IMR-90 (cell line): Measurements from ENCODE around the gene UBR4. TPM values are rescaled to one million over a fixed set of nuclear protein-coding genes. Genes with fewer than 3 reads are reported as not detected.

ENCODE experiments used
- ATAC-seq: fragments of 200-7000 bp; cut with Tn5 transposase; 2 replicates; pipeline ENCODE4 v1.9.1; 2020; ENCODE audit warnings: low read depth, mild to moderate bottlenecking, moderate library complexity
- BruUV-seq: library from RNA; stranded (reverse); fragments of 400-500 nt; replicated peaks from 2 replicates; lab custom pipeline; 2021; lab: Mats Ljungman, UMichigan
- CTCF ChIA-PET: fragments of 300-600 bp; formaldehyde crosslinking; extraction: SDS; loops from one replicate; lab custom pipeline; 2021; ENCODE audit warnings: antibody characterized with exemption; lab: Yijun Ruan, JAX
- POLR2A ChIA-PET: fragments of 300-600 bp; sonication (Branson Sonifier 250); formaldehyde crosslinking; loops from one replicate; lab custom pipeline; 2022; ENCODE audit warnings: antibody characterized with exemption; ENCODE audit not compliant: unreplicated experiment; lab: Charles Lee
- DNase-seq: peaks from one replicate; pipeline ENCODE4 v3.0.0; 2013
- H2AFZ ChIP-seq: replicated peaks from 2 replicates; pipeline ENCODE3; 2013; ENCODE audit warnings: low read length, mild to moderate bottlenecking; ENCODE audit not compliant: poor library complexity
- H2AK5ac ChIP-seq: 2 replicates; pipeline ENCODE4 v1.6.1; 2013; ENCODE audit warnings: low read depth, low read length, inconsistent platforms
- H2AK9ac ChIP-seq: replicated peaks from 2 replicates; pipeline ENCODE3; 2013; ENCODE audit warnings: mild to moderate bottlenecking, low read depth, low read length, moderate library complexity; ENCODE audit not compliant: poor library complexity
- H2BK120ac ChIP-seq: 2 replicates; pipeline ENCODE4 v1.6.1; 2013; ENCODE audit warnings: low read depth, low read length, inconsistent platforms
- H2BK15ac ChIP-seq: 3 replicates; pipeline ENCODE4 v1.6.1; 2013; ENCODE audit warnings: low read depth, low read length, inconsistent platforms
- H2BK20ac ChIP-seq: 2 replicates; pipeline ENCODE4 v1.6.1; 2013; ENCODE audit warnings: low read depth, mild to moderate bottlenecking, inconsistent platforms, low read length, moderate library complexity
- H2BK5ac ChIP-seq: 2 replicates; pipeline ENCODE4 v1.6.1; 2013; ENCODE audit warnings: mild to moderate bottlenecking, low read depth, low read length, inconsistent platforms; ENCODE audit not compliant: poor library complexity, severe bottlenecking
- H3K14ac ChIP-seq: replicated peaks from 2 replicates; pipeline ENCODE4 v1.6.1; 2013; ENCODE audit warnings: low read depth, low read length, inconsistent platforms
- H3K18ac ChIP-seq: 2 replicates; pipeline ENCODE4 v1.6.1; 2013; ENCODE audit warnings: low read depth, low read length, control low read depth
- H3K23ac ChIP-seq: 2 replicates; pipeline ENCODE4 v1.6.1; 2013; ENCODE audit warnings: low read depth, low read length, inconsistent platforms
- H3K27ac ChIP-seq: 2 replicates; pipeline ENCODE4 v1.5.1; 2013; ENCODE audit warnings: mild to moderate bottlenecking, control low read depth, low read length; ENCODE audit not compliant: insufficient read depth
- H3K27me3 ChIP-seq: 2 replicates; pipeline ENCODE4 v1.6.1; 2013; ENCODE audit warnings: low read length; ENCODE audit not compliant: control insufficient read depth, insufficient read depth
- H3K36me3 ChIP-seq: 2 replicates; pipeline ENCODE4 v1.6.1; 2013; ENCODE audit warnings: low read length, mixed read lengths; ENCODE audit not compliant: control insufficient read depth, insufficient read depth
- H3K4ac ChIP-seq: 2 replicates; pipeline ENCODE4 v1.6.1; 2013; ENCODE audit warnings: low read depth, low read length, inconsistent platforms
- H3K4me1 ChIP-seq: 2 replicates; pipeline ENCODE4 v1.6.1; 2013; ENCODE audit warnings: low read length, mixed read lengths; ENCODE audit not compliant: control insufficient read depth, insufficient read depth
- H3K4me2 ChIP-seq: 2 replicates; pipeline ENCODE4 v1.6.1; 2013; ENCODE audit warnings: low read depth, mild to moderate bottlenecking, control low read depth, low read length, moderate library complexity
- H3K4me3 ChIP-seq: 2 replicates; pipeline ENCODE4 v1.5.1; 2013; ENCODE audit warnings: low read depth, mild to moderate bottlenecking, control low read depth, low read length, moderate library complexity; ENCODE audit not compliant: insufficient read depth
- H3K56ac ChIP-seq: 2 replicates; pipeline ENCODE4 v1.6.1; 2013; ENCODE audit warnings: low read length, inconsistent platforms; ENCODE audit not compliant: insufficient read depth; ENCODE audit errors: extremely low read depth
- H3K79me1 ChIP-seq, 2 experiments: 2 replicates each; pipeline ENCODE4 v1.6.1; 2013; ENCODE audit warnings: low read length in 2 of 2, inconsistent platforms in 1 of 2, low read depth in 1 of 2
- H3K9ac ChIP-seq: 2 replicates; pipeline ENCODE4 v1.6.1; 2013; ENCODE audit warnings: low read depth, low read length, control low read depth
- H3K9me1 ChIP-seq: 2 replicates; pipeline ENCODE4 v1.6.1; 2013; ENCODE audit warnings: low read length, inconsistent platforms; ENCODE audit not compliant: insufficient read depth
- H3K9me3 ChIP-seq: 2 replicates; pipeline ENCODE4 v1.6.1; 2013; ENCODE audit warnings: low read length; ENCODE audit not compliant: control insufficient read depth, insufficient read depth
- H4K20me1 ChIP-seq: 2 replicates; pipeline ENCODE4 v1.6.1; 2013; ENCODE audit warnings: low read length, inconsistent platforms; ENCODE audit not compliant: insufficient read depth
- H4K5ac ChIP-seq: 2 replicates; pipeline ENCODE4 v1.6.1; 2013; ENCODE audit warnings: mild to moderate bottlenecking, low read depth, low read length, control low read depth
- H4K8ac ChIP-seq, 2 experiments: 2 replicates each; pipeline ENCODE4 v1.6.1; 2013; ENCODE audit warnings: low read depth in 2 of 2, low read length in 2 of 2, control low read depth in 1 of 2, inconsistent platforms in 1 of 2
- H4K91ac ChIP-seq: 2 replicates; pipeline ENCODE4 v1.6.1; 2013; ENCODE audit warnings: low read depth, low read length, inconsistent platforms; ENCODE audit not compliant: insufficient read depth
- BHLHE40 ChIP-seq: fragments of 150-350 bp; IDR thresholded peaks from 2 replicates; pipeline ENCODE4 v1.6.1; 2016; ENCODE audit warnings: mild to moderate bottlenecking, low read depth, low read length
- CEBPB ChIP-seq: IDR thresholded peaks from 2 replicates; pipeline ENCODE4 v1.6.1; 2012; ENCODE audit warnings: low read depth, low read length, improper control_type of control experiment
- MAFK ChIP-seq: IDR thresholded peaks from 2 replicates; pipeline ENCODE4 v1.6.1; 2012; ENCODE audit warnings: low read depth, low read length, improper control_type of control experiment
- MAZ ChIP-seq: IDR thresholded peaks from 2 replicates; pipeline ENCODE4 v1.6.1; 2012; ENCODE audit warnings: low read depth, mild to moderate bottlenecking, low read length, improper control_type of control experiment, moderate library complexity, borderline replicate concordance
- MXI1 ChIP-seq: IDR thresholded peaks from 2 replicates; pipeline ENCODE4 v1.6.1; 2012; ENCODE audit warnings: low read depth, mild to moderate bottlenecking, low read length, moderate library complexity, borderline replicate concordance
- RAD21 ChIP-seq: IDR thresholded peaks from 2 replicates; pipeline ENCODE4 v1.6.1; 2012; ENCODE audit warnings: low read length, improper control_type of control experiment
- RCOR1 ChIP-seq: IDR thresholded peaks from 2 replicates; pipeline ENCODE4 v1.6.1; 2012; ENCODE audit warnings: mild to moderate bottlenecking, low read length, improper control_type of control experiment; ENCODE audit not compliant: insufficient replicate concordance
- SMC3 ChIP-seq: fragments of 150-350 bp; IDR thresholded peaks from 2 replicates; pipeline ENCODE4 v1.6.1; 2016; ENCODE audit warnings: low read depth, mild to moderate bottlenecking, antibody characterized with exemption, low read length, moderate library complexity
- WGBS, 2 experiments: methylation state at CpG; one replicate each; pipeline versions ENCODE4 v1.1.5 to v1.1.7; 2013; ENCODE audit warnings: missing lambda C conversion rate in 2 of 2; ENCODE audit not compliant: insufficient read length in 1 of 2; ENCODE audit errors: extremely low coverage in 2 of 2; 5-methylcytosine and 5-hydroxymethylcytosine counted together
- dilution Hi-C: fragments of 300-500 bp; cut with HindIII; formaldehyde crosslinking; loops from one replicate; pipeline ENCODE4 v1.14.3; 2018; ENCODE audit warnings: low sequenced_read_pairs; ENCODE audit not compliant: unreplicated experiment
- in situ Hi-C: fragments of 300-500 bp; cut with MboI; formaldehyde crosslinking; loops from 3 replicates; pipeline ENCODE4 v1.14.3; 2019; ENCODE audit warnings: low sequenced_read_pairs, inconsistent platforms, mixed read lengths
- intact Hi-C: fragments of 100-400 bp; cut with micrococcal nuclease; formaldehyde crosslinking; loops from 2 replicates; pipeline ENCODE4 v1.10.0; 2022
- polyA plus RNA-seq, 3 experiments: library from polyadenylated mRNA; depleted of rRNA; stranded (reverse); fragments of >200 nt; gene quantifications; 2 replicates each; pipeline ENCODE4 v1.2.3, GENCODE V29; 2012; ENCODE audit warnings: low replicate concordance in 1 of 3
- total RNA-seq: library from RNA; depleted of rRNA; stranded (reverse); fragments of >200 nt; gene quantifications from 2 replicates; pipeline ENCODE4 v1.2.3, GENCODE V29; 2012
- TF ChIP-seq, protein P1 (sequence below): conservative IDR thresholded peaks from 2 replicates; pipeline ENCODE4 v1.5.1; 2012; ENCODE audit warnings: mild to moderate bottlenecking, low read depth, low read length, improper control_type of control experiment

Gene UBR4
- total and polyA plus RNA-seq, 2 of the 4 experiments (the other 2 are of a cell fraction) = 87.8 to 121 TPM

DNA sequence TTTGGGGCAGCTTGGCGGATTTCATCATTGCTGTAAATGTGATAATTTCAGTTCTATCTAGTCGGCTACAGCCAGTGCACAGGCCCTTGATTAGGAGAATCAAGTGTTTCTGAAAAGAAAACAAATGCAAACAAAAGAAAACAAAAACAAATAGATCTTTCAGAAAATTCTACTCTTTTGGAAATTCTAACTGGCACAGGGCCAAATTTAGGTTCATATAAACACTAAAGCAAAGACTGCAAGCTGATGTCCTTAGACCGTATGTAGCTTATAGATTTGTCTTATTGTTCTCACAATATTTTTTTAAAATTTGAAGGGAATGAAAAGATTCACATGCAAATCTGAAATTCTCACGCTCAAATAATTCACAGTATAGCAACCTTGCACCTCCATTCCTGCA, 11.2 kb downstream of the UBR4 start:
- Histone ChIP-seq H4K5ac (no peak overlapping the region), H2BK5ac (no peak overlapping the region), H3K9me1 (peaks cover 15% of the 10 kb centered on the region; the same call in 1 of the 2 replicates), H2AK9ac (no peak overlapping the region), H2AK5ac (no peak overlapping the region), H3K14ac (no peak overlapping the region), H3K56ac (no peak overlapping the region), H3K4me2 (no peak overlapping the region), H3K9ac (no peak overlapping the region), H2BK15ac (no peak overlapping the region), H4K20me1 (peaks cover 67% of the 10 kb centered on the region), H3K4me3 (no peak overlapping the region), H3K27me3 (no peaks in the 10 kb centered on the region), H3K79me1 (peaks cover 33 to 78% of the 10 kb centered on the region in 2 experiments), H2BK120ac (no peak overlapping the region), H4K91ac (no peak overlapping the region), H3K18ac (no peak overlapping the region), H3K27ac (no peak overlapping the region), H3K9me3 (no peaks in the 10 kb centered on the region), H3K4ac (no peak overlapping the region), H2BK20ac (no peak overlapping the region), H3K4me1 (peaks cover 10% of the 10 kb centered on the region), H4K8ac (no peak overlapping the region), H2AFZ (no peak overlapping the region), H3K23ac (no peak overlapping the region), H3K36me3 (peaks cover 49% of the 10 kb centered on the region)
- no CpG with 5 or more reads among the region's 4 CpGs for WGBS, 2 experiments
- POLR2A ChIA-PET = no interaction called here
- CTCF ChIA-PET = no interaction called here
- DNase-seq = no peak
- no TSS peak for BruUV-seq
- no peak for ATAC-seq
- intact Hi-C loops = no loop called here
- in situ Hi-C loops = no loop called here
- TF ChIP-seq CEBPB (no peak), MAFK (no peak), RCOR1 (no peak), RAD21 (no peak), SMC3 (no peak), BHLHE40 (no peak), MAZ (no peak), MXI1 (no peak)
- TF ChIP-seq, protein P1, sequence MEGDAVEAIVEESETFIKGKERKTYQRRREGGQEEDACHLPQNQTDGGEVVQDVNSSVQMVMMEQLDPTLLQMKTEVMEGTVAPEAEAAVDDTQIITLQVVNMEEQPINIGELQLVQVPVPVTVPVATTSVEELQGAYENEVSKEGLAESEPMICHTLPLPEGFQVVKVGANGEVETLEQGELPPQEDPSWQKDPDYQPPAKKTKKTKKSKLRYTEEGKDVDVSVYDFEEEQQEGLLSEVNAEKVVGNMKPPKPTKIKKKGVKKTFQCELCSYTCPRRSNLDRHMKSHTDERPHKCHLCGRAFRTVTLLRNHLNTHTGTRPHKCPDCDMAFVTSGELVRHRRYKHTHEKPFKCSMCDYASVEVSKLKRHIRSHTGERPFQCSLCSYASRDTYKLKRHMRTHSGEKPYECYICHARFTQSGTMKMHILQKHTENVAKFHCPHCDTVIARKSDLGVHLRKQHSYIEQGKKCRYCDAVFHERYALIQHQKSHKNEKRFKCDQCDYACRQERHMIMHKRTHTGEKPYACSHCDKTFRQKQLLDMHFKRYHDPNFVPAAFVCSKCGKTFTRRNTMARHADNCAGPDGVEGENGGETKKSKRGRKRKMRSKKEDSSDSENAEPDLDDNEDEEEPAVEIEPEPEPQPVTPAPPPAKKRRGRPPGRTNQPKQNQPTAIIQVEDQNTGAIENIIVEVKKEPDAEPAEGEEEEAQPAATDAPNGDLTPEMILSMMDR = no peak
- dilution Hi-C loops = no loop called here
